ENCODE data around the gene MAGI3. TPM values are rescaled to one million over a fixed set of nuclear protein-coding genes. Genes with fewer than 3 reads are reported as not detected.

The MAGI3 gene
- total RNA-seq, result 10 to 100 TPM; 15.8 to 18.8 TPM
- 18.9 TPM for polyA plus RNA-seq (ENCODE audit: insufficient read depth, low read depth, low replicate concordance)
- long read RNA-seq, donor 1, full-length matches to known transcripts, result 2 of 16 reads
- long read RNA-seq, donor 1, partial matches to known transcripts, result 14 of 16 reads
- long read RNA-seq, donor 1, other reads (novel, unspliced or antisense), result 0 of 16 reads
- long read RNA-seq, donor 2, partial matches to known transcripts, result 9 of 10 reads
- long read RNA-seq, donor 2, other reads (novel, unspliced or antisense), result 0 of 10 reads

- Histone ChIP-seq H3K4me1 (no peaks in the 10 kb centered on the region), H3K9me3 (no peaks in the 10 kb centered on the region), H3K27me3 (no peaks in the 10 kb centered on the region), H3K36me3 (ENCODE audit: low read depth, missing control alignments) (no peaks in the 10 kb centered on the region), H3K4me3 (peak within 1 kb of the TSS; percentile 85 to 97), H3K27ac (peak within 1 kb of the TSS; percentile 80 to 81)
- intact Hi-C loops (cut with DNase I; ENCODE audit: low total_unique reads), result no loop called here
- WGBS, 2 donors, result 1% methylated on average over 39 to 78 of the region's 89 CpGs
- TF ChIP-seq POLR2A (IDR thresholded peaks at IDR 0.05), result no peak
- peak; percentile 97 for DNase-seq
Observed at GRCh38 chr1:113389953-113390834, at the start of gene MAGI3. Gene MAGI3, plus strand, starts transcription at chr1:113390515. Its CDS starts 519 bp downstream, at chr1:113391034.

GRCh38 chr1:113353580-113353979, 36.7 kb upstream of the MAGI3 start:
- Histone ChIP-seq H3K36me3 (ENCODE audit: low read depth, missing control alignments) (no peaks in the 10 kb centered on the region), H3K4me3 (no peak overlapping the region), H3K27me3 (no peaks in the 10 kb centered on the region), H3K9me3 (no peaks in the 10 kb centered on the region), H3K27ac (no peak overlapping the region), H3K4me1 (no peaks in the 10 kb centered on the region)
- intact Hi-C loops (cut with DNase I; ENCODE audit: low total_unique reads), result no loop called here
- 52 to 65% methylated on average over 2 of the region's 2 CpGs for WGBS, 2 donors
- TF ChIP-seq CTCF (IDR thresholded peaks at IDR 0.05), result no peak
- TF ChIP-seq POLR2A (IDR thresholded peaks at IDR 0.05), result no peak
- no peak for DNase-seq

GRCh38 chr1:113363935-113364334, 26.4 kb upstream of the MAGI3 start:
- intact Hi-C loops (cut with DNase I; ENCODE audit: low total_unique reads), result no loop called here
- WGBS, 2 donors, result 70 to 76% methylated on average over 3 of the region's 3 CpGs

GRCh38 chr1:113369040-113369439, 21.3 kb upstream of the MAGI3 start:
- Histone ChIP-seq H3K9me3 (no peaks in the 10 kb centered on the region), H3K27me3 (no peaks in the 10 kb centered on the region), H3K27ac (no peak overlapping the region), H3K4me1 (no peaks in the 10 kb centered on the region), H3K36me3 (ENCODE audit: low read depth, missing control alignments) (no peaks in the 10 kb centered on the region), H3K4me3 (no peak overlapping the region)
- TF ChIP-seq POLR2A (IDR thresholded peaks at IDR 0.05), result no peak
- no peak for TF ChIP-seq CTCF (IDR thresholded peaks at IDR 0.05)
- intact Hi-C loops (cut with DNase I; ENCODE audit: low total_unique reads), result no loop called here
- DNase-seq, result no peak

More at GRCh38 chr1:113363935-113364334, 26.4 kb upstream of the MAGI3 start:
- Histone ChIP-seq H3K27ac (no peak overlapping the region), H3K36me3 (ENCODE audit: low read depth, missing control alignments) (no peaks in the 10 kb centered on the region), H3K9me3 (no peaks in the 10 kb centered on the region), H3K4me3 (no peak overlapping the region), H3K4me1 (no peaks in the 10 kb centered on the region), H3K27me3 (no peaks in the 10 kb centered on the region)
- no peak for DNase-seq
- TF ChIP-seq POLR2A (IDR thresholded peaks at IDR 0.05) (no peak), CTCF (IDR thresholded peaks at IDR 0.05) (no peak)

- no peaks in the 10 kb centered on the region for H3K36me3 ChIP-seq (ENCODE audit: low read depth, missing control alignments)
- no peak overlapping the region for H3K4me3 ChIP-seq
- no peak for DNase-seq
- H3K27me3 ChIP-seq, result no peaks in the 10 kb centered on the region
- intact Hi-C loops (cut with DNase I; ENCODE audit: low total_unique reads), result no loop called here
- WGBS, 2 donors, result 83 to 88% methylated on average over 1 of the region's 1 CpG
- no peak overlapping the region for H3K27ac ChIP-seq
- TF ChIP-seq POLR2A (IDR thresholded peaks at IDR 0.05), result no peak
- no peak for TF ChIP-seq CTCF (IDR thresholded peaks at IDR 0.05)
- H3K4me1 ChIP-seq, result no peaks in the 10 kb centered on the region
- H3K9me3 ChIP-seq, result no peaks in the 10 kb centered on the region
Observed at GRCh38 chr1:113369699-113370098, 20.6 kb upstream of the MAGI3 start.
